ENCODE results near the gene MARCHF9. TPM values are rescaled to one million over a fixed set of nuclear protein-coding genes. Genes with fewer than 3 reads are reported as not detected.

MARCHF9 gene
- polyA plus RNA-seq, 1 of the 3 experiments (the other 2 are of a cell fraction) = 24.2 TPM

GRCh38 chr12:57752668-57753000 is 2.3 kb upstream of the MARCHF9 start:
- Histone ChIP-seq H3K9ac (peak overlapping the region; percentile 32), H3K79me2 (ENCODE audit: insufficient read depth) (peaks cover 38% of the 10 kb centered on the region), H4K20me1 (ENCODE audit: insufficient read depth) (no peaks in the 10 kb centered on the region), H3K4me2 (peak overlapping the region; percentile 68), H3K9me3 (no peaks in the 10 kb centered on the region), H2AFZ (ENCODE audit: low read depth) (peak overlapping the region; percentile 90), H3K27ac (ENCODE audit: low read depth in 2 of 2, low read length in 1 of 2) (peak overlapping the region; percentile 76 to 83), H3F3A (replicated peaks; ENCODE audit: insufficient read depth) (peaks cover 25% of the 10 kb centered on the region), H3K36me3 (replicated peaks in 1 of 2; ENCODE audit: control insufficient read depth in 1 of 2, insufficient read depth in 2 of 2, low read length in 1 of 2) (peaks cover 15 to 34% of the 10 kb centered on the region in 2 experiments), H3K27me3 (ENCODE audit: insufficient read depth) (no peaks in the 10 kb centered on the region), H3K9me2 (no peaks in the 10 kb centered on the region), H3K4me3 (ENCODE audit: low read depth in 2 of 2, low read length in 1 of 2) (peak overlapping the region; percentile 27 to 51), H3K4me1 (ENCODE audit: control insufficient read depth in 1 of 2, insufficient read depth in 2 of 2, low read depth in 1 of 2, low read length in 1 of 2) (peaks cover 8 to 37% of the 10 kb centered on the region in 2 experiments)
- WGBS (ENCODE audit: low lambda C conversion rate) = 18% methylated on average over 3 of the region's 5 CpGs
- ChIA-PET POLR2A (interaction anchor here (1.0 to 1.1 kb wide), 2 partner anchors 26 to 1531 kb away, joined by 3 to 7 read pairs; partner anchors contain the start of gene RNF41), CTCF (interaction anchor here (1.0 to 1.1 kb wide), 3 partner anchors 15 to 30 kb away, joined by 4 to 6 read pairs (median 5); partner anchors contain the start of gene TSFM)
- DNase-seq = no peak
- no peak for TF ChIP-seq EZH2phosphoT487 (IDR thresholded peaks at IDR 0.05; ENCODE audit: borderline replicate concordance, low read depth)
- no peak for TF ChIP-seq RFX5 (IDR thresholded peaks at IDR 0.05; ENCODE audit: low read length)
- TF ChIP-seq MEF2A (IDR thresholded peaks at IDR 0.05; ENCODE audit: borderline replicate concordance, low read depth) = no peak
- TF ChIP-seq PBX3 (IDR thresholded peaks at IDR 0.05) = no peak
- TF ChIP-seq, protein P1, sequence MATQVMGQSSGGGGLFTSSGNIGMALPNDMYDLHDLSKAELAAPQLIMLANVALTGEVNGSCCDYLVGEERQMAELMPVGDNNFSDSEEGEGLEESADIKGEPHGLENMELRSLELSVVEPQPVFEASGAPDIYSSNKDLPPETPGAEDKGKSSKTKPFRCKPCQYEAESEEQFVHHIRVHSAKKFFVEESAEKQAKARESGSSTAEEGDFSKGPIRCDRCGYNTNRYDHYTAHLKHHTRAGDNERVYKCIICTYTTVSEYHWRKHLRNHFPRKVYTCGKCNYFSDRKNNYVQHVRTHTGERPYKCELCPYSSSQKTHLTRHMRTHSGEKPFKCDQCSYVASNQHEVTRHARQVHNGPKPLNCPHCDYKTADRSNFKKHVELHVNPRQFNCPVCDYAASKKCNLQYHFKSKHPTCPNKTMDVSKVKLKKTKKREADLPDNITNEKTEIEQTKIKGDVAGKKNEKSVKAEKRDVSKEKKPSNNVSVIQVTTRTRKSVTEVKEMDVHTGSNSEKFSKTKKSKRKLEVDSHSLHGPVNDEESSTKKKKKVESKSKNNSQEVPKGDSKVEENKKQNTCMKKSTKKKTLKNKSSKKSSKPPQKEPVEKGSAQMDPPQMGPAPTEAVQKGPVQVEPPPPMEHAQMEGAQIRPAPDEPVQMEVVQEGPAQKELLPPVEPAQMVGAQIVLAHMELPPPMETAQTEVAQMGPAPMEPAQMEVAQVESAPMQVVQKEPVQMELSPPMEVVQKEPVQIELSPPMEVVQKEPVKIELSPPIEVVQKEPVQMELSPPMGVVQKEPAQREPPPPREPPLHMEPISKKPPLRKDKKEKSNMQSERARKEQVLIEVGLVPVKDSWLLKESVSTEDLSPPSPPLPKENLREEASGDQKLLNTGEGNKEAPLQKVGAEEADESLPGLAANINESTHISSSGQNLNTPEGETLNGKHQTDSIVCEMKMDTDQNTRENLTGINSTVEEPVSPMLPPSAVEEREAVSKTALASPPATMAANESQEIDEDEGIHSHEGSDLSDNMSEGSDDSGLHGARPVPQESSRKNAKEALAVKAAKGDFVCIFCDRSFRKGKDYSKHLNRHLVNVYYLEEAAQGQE (IDR thresholded peaks at IDR 0.05; ENCODE audit: low read depth, low read length) = no peak

GRCh38 chr12:57753756-57754337 is 1.1 kb upstream of the MARCHF9 start:
- TF ChIP-seq, protein P2, sequence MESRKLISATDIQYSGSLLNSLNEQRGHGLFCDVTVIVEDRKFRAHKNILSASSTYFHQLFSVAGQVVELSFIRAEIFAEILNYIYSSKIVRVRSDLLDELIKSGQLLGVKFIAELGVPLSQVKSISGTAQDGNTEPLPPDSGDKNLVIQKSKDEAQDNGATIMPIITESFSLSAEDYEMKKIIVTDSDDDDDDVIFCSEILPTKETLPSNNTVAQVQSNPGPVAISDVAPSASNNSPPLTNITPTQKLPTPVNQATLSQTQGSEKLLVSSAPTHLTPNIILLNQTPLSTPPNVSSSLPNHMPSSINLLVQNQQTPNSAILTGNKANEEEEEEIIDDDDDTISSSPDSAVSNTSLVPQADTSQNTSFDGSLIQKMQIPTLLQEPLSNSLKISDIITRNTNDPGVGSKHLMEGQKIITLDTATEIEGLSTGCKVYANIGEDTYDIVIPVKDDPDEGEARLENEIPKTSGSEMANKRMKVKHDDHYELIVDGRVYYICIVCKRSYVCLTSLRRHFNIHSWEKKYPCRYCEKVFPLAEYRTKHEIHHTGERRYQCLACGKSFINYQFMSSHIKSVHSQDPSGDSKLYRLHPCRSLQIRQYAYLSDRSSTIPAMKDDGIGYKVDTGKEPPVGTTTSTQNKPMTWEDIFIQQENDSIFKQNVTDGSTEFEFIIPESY (IDR thresholded peaks at IDR 0.05; ENCODE audit: borderline replicate concordance, low read depth) = no peak
- TF ChIP-seq YY1 (IDR thresholded peaks at IDR 0.05; ENCODE audit: low read depth) (no peak), TAF1 (IDR thresholded peaks at IDR 0.05; ENCODE audit: borderline replicate concordance, low read depth, low read length) (no peak)
- TF ChIP-seq, protein P1 (IDR thresholded peaks at IDR 0.05; ENCODE audit: low read depth, low read length) = no peak
- Histone ChIP-seq H3F3A (replicated peaks; ENCODE audit: insufficient read depth) (peaks cover 15% of the 10 kb centered on the region), H3K36me3 (replicated peaks in 1 of 2; ENCODE audit: control insufficient read depth in 1 of 2, insufficient read depth in 2 of 2, low read length in 1 of 2) (peaks cover 21 to 24% of the 10 kb centered on the region in 2 experiments), H3K9ac (no peak overlapping the region), H3K27ac (ENCODE audit: low read depth in 2 of 2, low read length in 1 of 2) (peak overlapping the region in 1 of 2 experiments; percentile 62; a peak in 1 of 4 replicates), H3K4me3 (ENCODE audit: low read depth in 2 of 2, low read length in 1 of 2) (peak overlapping the region; percentile 55 to 79; a peak in 2 of 4 replicates), H3K79me2 (ENCODE audit: insufficient read depth) (peaks cover 32% of the 10 kb centered on the region), H3K4me2 (peak overlapping the region; percentile 97), H3K27me3 (ENCODE audit: insufficient read depth) (no peaks in the 10 kb centered on the region), H3K9me3 (no peaks in the 10 kb centered on the region), H3K9me2 (no peaks in the 10 kb centered on the region), H3K4me1 (ENCODE audit: control insufficient read depth in 1 of 2, insufficient read depth in 2 of 2, low read depth in 1 of 2, low read length in 1 of 2) (peaks cover 8 to 37% of the 10 kb centered on the region in 2 experiments), H4K20me1 (ENCODE audit: insufficient read depth) (no peaks in the 10 kb centered on the region), H2AFZ (ENCODE audit: low read depth) (no peak overlapping the region)
- DNase-seq = no peak
- CTCF ChIA-PET = interaction anchor here (1.4 kb wide), 1 partner anchor 11 kb away, joined by 5 read pairs; no protein-coding TSS in a partner anchor
- POLR2A ChIA-PET = interaction anchor here (1.1 kb wide), 1 partner anchor 19 kb away, joined by 4 read pairs; the partner anchor contains the start of gene EEF1AKMT3
- 54% methylated on average over 1 of the region's 1 CpG for WGBS (ENCODE audit: low lambda C conversion rate)

Measured in SK-N-SH (cell line).